ENCODE results near the gene TCTN1.
"Not testable (repeated sequence)": the region's sequence is repeated elsewhere in the genome, so short reads cannot be mapped to it uniquely, and the experiment has no call there.

GRCh38 chr12:110574717-110575230 lies 39.2 kb upstream of the TCTN1 start:
- not testable (repeated sequence) for TF ChIP-seq EZH2 (IDR thresholded peaks at IDR 0.05; ENCODE audit: low read depth); CTCF (conservative IDR thresholded peaks at IDR 0.05)

All from PC-9 (cell line).